Ishikawa (cell line): ENCODE data around the gene GPR146.

Experiments used
- CEBPB ChIP-seq: IDR thresholded peaks from 2 replicates; pipeline ENCODE4 v1.6.1; 2012
- CREB1 ChIP-seq: IDR thresholded peaks from 2 replicates; pipeline ENCODE4 v1.6.1; 2012; ENCODE audit warnings: low read depth
- EGR1 ChIP-seq: IDR thresholded peaks from 2 replicates; pipeline ENCODE4 v1.6.1; 2012
- EP300 ChIP-seq: IDR thresholded peaks from 2 replicates; pipeline ENCODE4 v1.6.1; 2012; ENCODE audit warnings: borderline replicate concordance
- FOXM1 ChIP-seq: IDR thresholded peaks from 2 replicates; pipeline ENCODE4 v1.6.1; 2012; ENCODE audit warnings: low read depth, borderline replicate concordance
- NFIC ChIP-seq: IDR thresholded peaks from 2 replicates; pipeline ENCODE4 v1.6.1; 2012
- RAD21 ChIP-seq: IDR thresholded peaks from 2 replicates; pipeline ENCODE4 v1.6.1; 2012; ENCODE audit warnings: low read depth
- TAF1 ChIP-seq: IDR thresholded peaks from 2 replicates; pipeline ENCODE4 v1.6.1; 2012; ENCODE audit warnings: low read depth, mild to moderate bottlenecking
- TCF12 ChIP-seq: IDR thresholded peaks from 2 replicates; pipeline ENCODE4 v1.6.1; 2012; ENCODE audit warnings: low read depth
- TEAD4 ChIP-seq: IDR thresholded peaks from 2 replicates; pipeline ENCODE4 v1.6.1; 2012
- YY1 ChIP-seq: IDR thresholded peaks from 2 replicates; pipeline ENCODE4 v1.6.1; 2012; ENCODE audit warnings: low read depth
- ZBTB7A ChIP-seq: IDR thresholded peaks from 2 replicates; pipeline ENCODE4 v1.6.1; 2012; ENCODE audit warnings: low read depth
- TF ChIP-seq, protein P1 (sequence below): IDR thresholded peaks from 2 replicates; pipeline ENCODE4 v1.6.1; 2012
- TF ChIP-seq, protein P2 (sequence below): IDR thresholded peaks from 2 replicates; pipeline ENCODE4 v1.6.1; 2012; ENCODE audit warnings: low read depth, mild to moderate bottlenecking
- TF ChIP-seq, protein P3 (sequence below): IDR thresholded peaks from 2 replicates; pipeline ENCODE4 v1.6.1; 2012

GPR146 gene

DNA sequence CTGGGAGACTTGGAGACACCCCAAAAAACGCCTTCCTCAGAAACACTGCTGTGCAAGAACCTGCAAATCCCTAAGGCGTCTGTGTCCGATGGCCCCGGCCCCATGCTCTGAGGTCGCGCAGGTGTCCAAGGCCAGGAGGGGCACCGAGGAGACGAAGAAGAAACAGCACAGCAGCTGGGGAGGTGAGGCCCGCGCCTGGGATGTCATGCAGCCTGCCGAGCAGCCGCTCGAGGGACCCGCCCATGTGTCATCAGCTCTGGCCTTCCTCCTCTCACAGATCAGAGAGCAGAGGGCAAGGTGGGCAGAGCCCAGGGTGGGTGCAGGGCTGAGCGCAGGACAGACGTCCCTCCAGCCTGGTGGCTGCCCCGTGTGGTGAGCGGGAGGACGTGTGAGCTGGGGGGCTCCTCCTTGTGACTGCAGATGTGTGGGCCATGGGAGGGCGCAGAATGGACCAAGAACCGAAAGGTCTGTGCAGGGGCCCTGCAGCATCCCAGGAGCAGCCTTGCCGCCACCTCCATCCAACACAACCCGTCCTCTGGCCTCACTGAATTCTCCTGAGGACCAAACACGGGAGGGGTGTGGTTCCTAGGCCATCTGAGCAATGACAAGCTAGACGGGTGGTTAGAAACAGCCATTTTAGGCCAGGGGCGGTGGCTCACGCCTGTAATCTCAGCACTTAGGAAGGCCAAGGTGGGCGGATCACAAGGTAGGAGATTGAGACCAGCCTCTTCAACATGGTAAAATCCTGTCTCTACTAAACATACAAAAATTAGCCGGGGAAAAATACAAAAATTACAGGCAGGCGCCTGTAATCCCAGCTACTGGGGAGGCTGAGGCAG lies 30.5 kb downstream of the GPR146 start:
- TF ChIP-seq ZBTB7A (no peak), RAD21 (no peak), EP300 (no peak), YY1 (no peak), TAF1 (no peak), FOXM1 (no peak), NFIC (no peak), TCF12 (no peak), CREB1 (no peak), CEBPB (no peak), TEAD4 (no peak)
- TF ChIP-seq, protein P1, sequence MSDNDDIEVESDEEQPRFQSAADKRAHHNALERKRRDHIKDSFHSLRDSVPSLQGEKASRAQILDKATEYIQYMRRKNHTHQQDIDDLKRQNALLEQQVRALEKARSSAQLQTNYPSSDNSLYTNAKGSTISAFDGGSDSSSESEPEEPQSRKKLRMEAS = no peak
- TF ChIP-seq, protein P2, sequence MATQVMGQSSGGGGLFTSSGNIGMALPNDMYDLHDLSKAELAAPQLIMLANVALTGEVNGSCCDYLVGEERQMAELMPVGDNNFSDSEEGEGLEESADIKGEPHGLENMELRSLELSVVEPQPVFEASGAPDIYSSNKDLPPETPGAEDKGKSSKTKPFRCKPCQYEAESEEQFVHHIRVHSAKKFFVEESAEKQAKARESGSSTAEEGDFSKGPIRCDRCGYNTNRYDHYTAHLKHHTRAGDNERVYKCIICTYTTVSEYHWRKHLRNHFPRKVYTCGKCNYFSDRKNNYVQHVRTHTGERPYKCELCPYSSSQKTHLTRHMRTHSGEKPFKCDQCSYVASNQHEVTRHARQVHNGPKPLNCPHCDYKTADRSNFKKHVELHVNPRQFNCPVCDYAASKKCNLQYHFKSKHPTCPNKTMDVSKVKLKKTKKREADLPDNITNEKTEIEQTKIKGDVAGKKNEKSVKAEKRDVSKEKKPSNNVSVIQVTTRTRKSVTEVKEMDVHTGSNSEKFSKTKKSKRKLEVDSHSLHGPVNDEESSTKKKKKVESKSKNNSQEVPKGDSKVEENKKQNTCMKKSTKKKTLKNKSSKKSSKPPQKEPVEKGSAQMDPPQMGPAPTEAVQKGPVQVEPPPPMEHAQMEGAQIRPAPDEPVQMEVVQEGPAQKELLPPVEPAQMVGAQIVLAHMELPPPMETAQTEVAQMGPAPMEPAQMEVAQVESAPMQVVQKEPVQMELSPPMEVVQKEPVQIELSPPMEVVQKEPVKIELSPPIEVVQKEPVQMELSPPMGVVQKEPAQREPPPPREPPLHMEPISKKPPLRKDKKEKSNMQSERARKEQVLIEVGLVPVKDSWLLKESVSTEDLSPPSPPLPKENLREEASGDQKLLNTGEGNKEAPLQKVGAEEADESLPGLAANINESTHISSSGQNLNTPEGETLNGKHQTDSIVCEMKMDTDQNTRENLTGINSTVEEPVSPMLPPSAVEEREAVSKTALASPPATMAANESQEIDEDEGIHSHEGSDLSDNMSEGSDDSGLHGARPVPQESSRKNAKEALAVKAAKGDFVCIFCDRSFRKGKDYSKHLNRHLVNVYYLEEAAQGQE = no peak
- TF ChIP-seq, protein P3, sequence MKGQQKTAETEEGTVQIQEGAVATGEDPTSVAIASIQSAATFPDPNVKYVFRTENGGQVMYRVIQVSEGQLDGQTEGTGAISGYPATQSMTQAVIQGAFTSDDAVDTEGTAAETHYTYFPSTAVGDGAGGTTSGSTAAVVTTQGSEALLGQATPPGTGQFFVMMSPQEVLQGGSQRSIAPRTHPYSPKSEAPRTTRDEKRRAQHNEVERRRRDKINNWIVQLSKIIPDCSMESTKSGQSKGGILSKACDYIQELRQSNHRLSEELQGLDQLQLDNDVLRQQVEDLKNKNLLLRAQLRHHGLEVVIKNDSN = no peak

DNA sequence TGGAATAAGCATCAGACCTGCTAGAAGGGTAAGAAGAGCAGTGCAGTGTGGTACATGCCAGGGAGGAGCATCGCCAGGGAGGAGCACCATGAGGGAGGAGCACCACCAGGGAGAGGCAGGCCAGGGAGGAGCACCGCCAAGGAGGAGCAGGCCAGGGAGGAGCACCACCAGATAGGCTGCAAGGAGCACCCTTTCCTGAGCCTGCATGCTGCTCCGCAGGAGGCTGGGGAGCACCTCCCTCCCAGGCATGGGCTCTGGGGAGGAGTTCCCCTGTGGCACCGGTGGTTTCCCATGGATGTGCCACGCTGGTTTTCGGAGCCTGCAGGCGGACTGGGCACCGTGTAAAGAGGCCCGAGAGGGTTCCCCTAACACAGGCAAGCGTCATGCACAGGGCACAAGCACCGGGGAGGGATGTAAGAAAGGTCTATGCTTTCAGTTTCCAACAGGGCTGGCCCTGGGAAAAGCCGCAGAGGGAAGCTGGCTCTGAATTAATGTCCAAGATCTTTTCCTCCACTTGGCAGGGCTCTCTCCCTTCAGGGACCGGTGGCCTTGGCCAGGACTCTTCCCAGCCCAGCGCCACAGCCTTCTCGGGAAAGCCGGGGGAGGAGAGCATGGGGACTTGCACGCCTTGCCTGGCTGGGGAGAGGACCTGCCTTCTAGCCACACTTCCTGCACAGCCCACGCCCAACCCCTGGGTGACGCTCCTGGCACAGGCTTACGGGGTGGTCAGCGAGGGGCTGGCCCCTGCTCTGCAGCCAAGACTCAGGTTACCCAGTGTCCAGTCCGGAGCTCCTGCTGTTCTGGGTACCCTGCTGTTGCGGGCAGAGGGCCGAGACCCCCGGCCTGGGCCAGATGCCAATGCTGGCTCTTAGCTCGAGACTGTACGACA lies 32.1 kb downstream of the GPR146 start:
- TF ChIP-seq NFIC (no peak), TAF1 (no peak), EGR1 (no peak), TCF12 (no peak), YY1 (no peak), ZBTB7A (no peak), EP300 (no peak), RAD21 (no peak), CREB1 (no peak), TEAD4 (no peak), FOXM1 (no peak), CEBPB (no peak)
- TF ChIP-seq, protein P3 = no peak
- TF ChIP-seq, protein P1 = no peak
- TF ChIP-seq, protein P2 = no peak

DNA sequence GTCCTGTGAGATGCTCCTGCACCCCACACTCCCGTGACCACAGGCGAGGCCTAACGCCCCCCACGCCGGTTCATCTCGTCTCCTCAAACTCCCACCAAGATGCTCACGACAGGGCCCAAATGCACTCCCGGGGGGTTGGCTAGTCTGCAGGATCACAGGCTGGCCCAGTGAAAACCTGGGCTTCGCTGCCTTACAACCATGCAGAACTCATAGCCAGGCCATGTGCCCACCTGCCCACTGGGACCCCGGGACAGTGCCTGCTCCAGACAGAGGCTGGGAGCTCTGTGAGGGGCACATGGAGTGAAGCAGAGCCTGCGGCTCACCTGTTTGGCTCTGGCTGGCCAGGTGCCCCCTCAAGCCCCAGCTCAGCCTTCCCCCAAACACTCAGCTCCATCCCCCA lies 34.2 kb downstream of the GPR146 start:
- TF ChIP-seq, protein P2 = no peak
- TF ChIP-seq, protein P3 = no peak
- no peak for TF ChIP-seq EGR1
- no peak for TF ChIP-seq NFIC
- TF ChIP-seq YY1 = no peak
- no peak for TF ChIP-seq TEAD4
- no peak for TF ChIP-seq RAD21
- no peak for TF ChIP-seq CREB1
- TF ChIP-seq, protein P1 = no peak
- TF ChIP-seq ZBTB7A = no peak
- TF ChIP-seq FOXM1 = no peak
- no peak for TF ChIP-seq EP300
- TF ChIP-seq TAF1 = no peak
- TF ChIP-seq CEBPB = no peak
- TF ChIP-seq TCF12 = no peak
